Left ventricle myocardium inferior (tissue), 1 donor: Measurements from ENCODE around the gene RNF157. TPM values are rescaled to one million over a fixed set of nuclear protein-coding genes. Genes with fewer than 3 reads are reported as not detected.

Source experiments
- DNase-seq: peaks from one replicate; pipeline ENCODE4 v3.0.0-alpha.2; 2020
- H3K27ac ChIP-seq: fragments of 200-600 bp; replicated peaks from 2 replicates; pipeline ENCODE4 v1.8.0; 2021
- H3K27me3 ChIP-seq: fragments of 200-600 bp; 2 replicates; pipeline ENCODE4 v1.8.0; 2021; ENCODE audit warnings: low read depth
- H3K36me3 ChIP-seq: fragments of 200-600 bp; 2 replicates; pipeline ENCODE4 v1.8.0; 2021
- H3K4me1 ChIP-seq: fragments of 200-600 bp; 2 replicates; pipeline ENCODE4 v1.8.0; 2021
- H3K4me3 ChIP-seq: fragments of 200-600 bp; 2 replicates; pipeline ENCODE4 v1.8.0; 2021; ENCODE audit warnings: mild to moderate bottlenecking, moderate library complexity
- H3K9me3 ChIP-seq: fragments of 200-600 bp; replicated peaks from 2 replicates; pipeline ENCODE4 v1.8.0; 2021
- intact Hi-C: fragments of 100-400 bp; cut with micrococcal nuclease; formaldehyde crosslinking; loops from one replicate; pipeline ENCODE4 v1.11.0; 2022
- total RNA-seq: library from RNA; stranded (reverse); fragmentation: NEBNext Ultra II Directional; extraction: Animal tissue kit (Norgen Biotek cat#: 25700); gene quantifications from one replicate; pipeline ENCODE4 v1.2.1, GENCODE V29; 2021
- TF ChIP-seq, protein P1 (sequence below): fragments of 200-600 bp; IDR thresholded peaks from 2 replicates; pipeline ENCODE4 v1.8.0; 2021; ENCODE audit warnings: antibody characterized with exemption, mild to moderate bottlenecking, borderline replicate concordance
- donor health status: DM: no; HTN: yes; CAD: no; lungs with severe emphysema.

The RNF157 gene
- total RNA-seq, 1 donor from 2014 or later = 4.8 TPM

DNA sequence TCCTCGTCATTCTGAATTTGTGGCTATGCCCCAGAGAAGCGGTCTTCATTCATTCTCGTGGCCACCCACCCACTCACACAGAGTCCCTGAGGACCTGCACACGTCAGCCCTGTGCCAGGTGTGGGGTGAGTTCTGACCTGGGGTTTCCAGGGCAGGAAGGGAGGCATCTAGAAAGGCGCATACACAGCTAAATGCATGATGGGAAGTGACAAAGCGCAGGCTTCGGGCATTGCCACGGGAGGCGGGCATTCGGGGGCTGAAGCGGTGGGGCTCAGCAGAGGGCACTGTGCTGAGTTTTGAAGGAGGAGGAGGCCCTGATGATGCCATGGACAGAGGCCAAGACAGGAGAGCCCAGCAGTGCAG lies 35.8 kb upstream of the RNF157 start:
- intact Hi-C loops = loop anchor here (5.0 to 10.0 kb wide), 2 partner anchors 91 to 154 kb away; no protein-coding TSS in a partner anchor
- Histone ChIP-seq H3K4me1 (peaks cover 37% of the 10 kb centered on the region), H3K36me3 (no peaks in the 10 kb centered on the region), H3K27ac (no peak overlapping the region), H3K4me3 (no peak overlapping the region), H3K27me3 (no peaks in the 10 kb centered on the region), H3K9me3 (no peaks in the 10 kb centered on the region)
- TF ChIP-seq, protein P1, sequence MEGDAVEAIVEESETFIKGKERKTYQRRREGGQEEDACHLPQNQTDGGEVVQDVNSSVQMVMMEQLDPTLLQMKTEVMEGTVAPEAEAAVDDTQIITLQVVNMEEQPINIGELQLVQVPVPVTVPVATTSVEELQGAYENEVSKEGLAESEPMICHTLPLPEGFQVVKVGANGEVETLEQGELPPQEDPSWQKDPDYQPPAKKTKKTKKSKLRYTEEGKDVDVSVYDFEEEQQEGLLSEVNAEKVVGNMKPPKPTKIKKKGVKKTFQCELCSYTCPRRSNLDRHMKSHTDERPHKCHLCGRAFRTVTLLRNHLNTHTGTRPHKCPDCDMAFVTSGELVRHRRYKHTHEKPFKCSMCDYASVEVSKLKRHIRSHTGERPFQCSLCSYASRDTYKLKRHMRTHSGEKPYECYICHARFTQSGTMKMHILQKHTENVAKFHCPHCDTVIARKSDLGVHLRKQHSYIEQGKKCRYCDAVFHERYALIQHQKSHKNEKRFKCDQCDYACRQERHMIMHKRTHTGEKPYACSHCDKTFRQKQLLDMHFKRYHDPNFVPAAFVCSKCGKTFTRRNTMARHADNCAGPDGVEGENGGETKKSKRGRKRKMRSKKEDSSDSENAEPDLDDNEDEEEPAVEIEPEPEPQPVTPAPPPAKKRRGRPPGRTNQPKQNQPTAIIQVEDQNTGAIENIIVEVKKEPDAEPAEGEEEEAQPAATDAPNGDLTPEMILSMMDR = no peak
- DNase-seq = no peak

DNA sequence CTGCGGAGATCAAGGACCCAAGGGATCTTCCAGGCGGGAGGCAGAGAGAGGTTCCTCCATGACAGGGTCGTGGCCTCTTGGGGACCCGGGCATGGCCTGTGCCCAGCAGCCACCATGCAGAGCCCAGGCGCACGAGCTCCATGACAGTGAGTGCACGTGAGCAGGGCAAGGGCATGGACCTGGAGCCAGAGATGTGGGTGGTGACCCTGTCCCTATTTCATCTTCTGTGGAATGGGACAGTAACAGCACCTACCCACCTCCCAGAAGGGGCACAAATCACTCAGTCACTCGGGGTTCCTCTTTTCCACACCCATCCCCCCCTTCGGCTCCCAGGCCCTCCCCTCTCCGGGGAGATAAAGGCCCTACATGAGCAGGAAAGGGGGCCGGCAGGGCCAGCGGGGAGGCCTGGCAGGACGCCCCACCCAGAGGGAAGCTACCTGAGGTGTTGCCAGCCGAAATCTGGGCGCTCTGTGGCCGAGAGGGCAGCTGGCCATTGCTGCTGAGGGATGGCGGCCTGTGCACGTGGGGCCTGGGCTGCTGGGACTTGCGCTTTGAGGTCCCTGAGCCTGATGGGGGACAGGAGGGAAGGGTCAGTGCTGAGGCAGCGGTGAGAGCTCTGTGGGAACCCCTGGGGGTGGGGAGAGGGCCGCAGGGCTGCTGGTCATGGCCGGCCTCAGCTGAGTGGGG lies 35.2 kb upstream of the RNF157 start:
- H3K27ac ChIP-seq = no peak overlapping the region
- intact Hi-C loops = loop anchor here (5.0 to 10.0 kb wide), 2 partner anchors 91 to 153 kb away; no protein-coding TSS in a partner anchor
- no peak for DNase-seq
- peaks cover 42% of the 10 kb centered on the region for H3K4me1 ChIP-seq
- TF ChIP-seq, protein P1 = no peak
- H3K36me3 ChIP-seq = peaks cover 4% of the 10 kb centered on the region
- no peaks in the 10 kb centered on the region for H3K9me3 ChIP-seq
- H3K4me3 ChIP-seq = no peak overlapping the region
- H3K27me3 ChIP-seq = no peaks in the 10 kb centered on the region

DNA sequence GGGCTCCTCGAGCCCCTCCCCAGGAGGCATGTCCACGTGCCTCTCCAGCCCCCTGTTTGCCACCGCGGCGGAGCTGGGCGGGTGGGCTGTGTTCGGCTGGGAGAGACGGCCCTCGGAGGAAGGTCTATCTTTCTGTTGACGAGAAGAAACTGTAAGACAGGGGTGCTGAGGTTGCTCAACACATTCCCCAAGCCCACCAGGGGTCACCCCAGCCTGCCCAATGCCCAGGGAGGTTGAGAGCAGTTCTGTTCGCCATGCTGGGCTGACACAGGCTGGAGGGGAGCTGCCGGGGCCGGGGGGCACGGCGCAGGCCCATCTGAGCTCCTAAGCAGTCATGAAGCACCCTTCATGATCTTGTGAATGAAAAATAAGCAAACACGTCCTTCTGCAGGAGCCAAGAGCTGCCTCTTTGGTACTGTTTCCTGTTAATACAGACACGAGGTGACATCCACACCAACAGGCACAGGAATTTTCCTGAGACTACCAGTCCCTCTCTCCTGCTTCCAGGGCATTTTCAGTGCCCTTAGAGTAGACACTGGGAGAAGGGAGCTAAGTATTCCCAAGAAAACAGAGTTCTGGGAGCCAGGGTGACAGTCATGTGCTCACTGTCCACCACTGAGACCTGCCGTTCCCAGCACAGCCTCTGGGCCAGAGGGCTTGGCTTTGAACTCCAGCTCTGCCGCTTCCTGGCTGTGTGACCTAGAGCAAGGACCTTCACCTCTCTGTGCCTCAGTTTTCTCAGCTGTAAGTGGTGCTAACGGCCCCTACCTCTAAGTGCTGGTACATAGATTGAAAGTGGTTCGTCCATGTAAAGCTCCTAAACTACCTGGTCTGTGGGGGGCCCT lies 34.0 kb upstream of the RNF157 start:
- TF ChIP-seq, protein P1 = no peak

DNA sequence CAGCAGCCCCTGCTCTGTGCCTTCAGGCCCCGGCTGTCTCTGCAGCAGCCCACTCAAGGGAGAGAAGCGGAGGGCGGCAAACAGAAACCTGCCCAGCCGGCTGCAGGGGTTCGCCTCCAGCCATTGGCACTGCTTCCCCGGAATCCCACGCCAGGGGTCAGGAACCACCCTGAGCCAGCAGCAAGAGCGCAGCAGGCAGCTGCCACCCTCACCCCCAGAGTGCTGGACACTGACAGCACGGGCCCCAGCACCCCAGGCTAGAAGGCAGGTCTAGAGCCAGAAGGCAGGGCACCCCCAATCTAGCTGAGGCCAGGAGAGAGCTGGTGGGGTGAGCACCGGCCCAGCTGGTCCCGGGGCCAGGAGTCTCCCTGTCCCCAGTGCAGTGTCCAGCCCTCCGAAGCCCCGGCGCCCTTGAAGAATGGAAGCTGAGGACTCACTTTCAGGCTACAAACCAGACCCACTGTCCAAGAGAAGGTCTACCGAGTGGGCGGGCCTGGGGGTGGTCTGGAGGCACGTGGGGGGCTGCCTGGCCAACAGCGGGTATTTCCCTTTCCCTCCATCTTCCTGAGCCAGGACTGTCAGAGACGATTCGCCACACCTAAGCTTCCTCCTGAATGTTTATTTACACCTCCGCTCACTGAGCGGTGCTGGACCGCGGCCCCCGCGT lies 33.3 kb upstream of the RNF157 start:
- peaks cover 15% of the 10 kb centered on the region for H3K36me3 ChIP-seq
- H3K27me3 ChIP-seq = no peaks in the 10 kb centered on the region
- peaks cover 55% of the 10 kb centered on the region for H3K4me1 ChIP-seq
- H3K4me3 ChIP-seq = no peak overlapping the region
- intact Hi-C loops = loop anchor here (10.0 kb wide), 1 partner anchor 89 kb away; no protein-coding TSS in a partner anchor
- no peaks in the 10 kb centered on the region for H3K9me3 ChIP-seq
- H3K27ac ChIP-seq = no peak overlapping the region
- TF ChIP-seq, protein P1 = no peak
- no peak for DNase-seq

More for the DNA sequence above, 34.0 kb upstream of the RNF157 start:
- peaks cover 15% of the 10 kb centered on the region for H3K36me3 ChIP-seq
- no peak for DNase-seq
- intact Hi-C loops = loop anchor here (10.0 kb wide), 1 partner anchor 90 kb away; no protein-coding TSS in a partner anchor
- no peak overlapping the region for H3K4me3 ChIP-seq
- no peaks in the 10 kb centered on the region for H3K9me3 ChIP-seq
- no peaks in the 10 kb centered on the region for H3K27me3 ChIP-seq
- peaks cover 53% of the 10 kb centered on the region for H3K4me1 ChIP-seq
- H3K27ac ChIP-seq = no peak overlapping the region
